Hepatocyte (in vitro differentiated cells): ENCODE data around the gene UBE2Q1. TPM values are rescaled to one million over a fixed set of nuclear protein-coding genes. Genes with fewer than 3 reads are reported as not detected.

Experiments
- DNase-seq: peaks from one replicate; pipeline ENCODE4 v3.0.0-alpha.2; 2016; ENCODE audit warnings: low spot score
- H2AFZ ChIP-seq: fragments of 200-600 bp; sonication (generic); 2 replicates; pipeline ENCODE4 v1.6.0; 2016; ENCODE audit warnings: antibody characterized with exemption, mild to moderate bottlenecking
- H3K27ac ChIP-seq: fragments of 200-600 bp; sonication (generic); 2 replicates; pipeline ENCODE4 v1.5.1; 2016; ENCODE audit warnings: mild to moderate bottlenecking
- H3K27me3 ChIP-seq: fragments of 200-600 bp; sonication (generic); 2 replicates; pipeline ENCODE4 v1.6.1; 2016
- H3K36me3 ChIP-seq: fragments of 200-600 bp; sonication (generic); replicated peaks from 2 replicates; pipeline ENCODE4 v1.5.1; 2016; ENCODE audit warnings: low read depth; ENCODE audit not compliant: insufficient read depth
- H3K4me1 ChIP-seq: fragments of 200-600 bp; sonication (generic); 2 replicates; pipeline ENCODE4 v1.5.1; 2016; ENCODE audit warnings: mild to moderate bottlenecking, moderate library complexity; ENCODE audit not compliant: insufficient read depth
- H3K4me2 ChIP-seq: fragments of 200-600 bp; sonication (generic); 2 replicates; pipeline ENCODE4 v1.6.0; 2016
- H3K4me3 ChIP-seq: fragments of 200-600 bp; sonication (generic); 2 replicates; pipeline ENCODE4 v1.5.1; 2016; ENCODE audit warnings: mild to moderate bottlenecking
- H3K79me2 ChIP-seq: fragments of 200-600 bp; sonication (generic); 2 replicates; pipeline ENCODE4 v1.6.0; 2017; ENCODE audit warnings: mild to moderate bottlenecking
- H3K9me2 ChIP-seq: fragments of 200-600 bp; sonication (generic); replicated peaks from 2 replicates; pipeline ENCODE4 v1.6.0; 2017; ENCODE audit warnings: mild to moderate bottlenecking; ENCODE audit not compliant: insufficient read depth
- H3K9me3 ChIP-seq: fragments of 200-600 bp; sonication (generic); 2 replicates; pipeline ENCODE4 v1.5.1; 2016; ENCODE audit warnings: low read depth, mild to moderate bottlenecking
- H4K20me1 ChIP-seq: fragments of 200-600 bp; sonication (generic); 2 replicates; pipeline ENCODE4 v1.6.0; 2016; ENCODE audit warnings: mild to moderate bottlenecking; ENCODE audit not compliant: insufficient read depth, poor library complexity, severe bottlenecking
- CTCF ChIP-seq: fragments of 200-600 bp; sonication (generic); IDR thresholded peaks from 2 replicates; pipeline ENCODE4 v1.5.1; 2016; ENCODE audit warnings: antibody characterized with exemption, mild to moderate bottlenecking; ENCODE audit not compliant: poor library complexity
- EZH2 ChIP-seq: fragments of 200-600 bp; sonication (generic); IDR thresholded peaks from 2 replicates; pipeline ENCODE4 v1.6.1; 2016; ENCODE audit warnings: antibody characterized with exemption, mild to moderate bottlenecking, borderline replicate concordance
- EZH2phosphoT487 ChIP-seq: fragments of 200-600 bp; sonication (generic); IDR thresholded peaks from one replicate; pipeline ENCODE4 v1.6.1; 2018; ENCODE audit warnings: antibody characterized with exemption, mild to moderate bottlenecking, low read depth, moderate library complexity; ENCODE audit not compliant: unreplicated experiment, severe bottlenecking
- WGBS: methylation state at CpG from one replicate; pipeline ENCODE4 v1.1.6; 2016; ENCODE audit warnings: low lambda C conversion rate; ENCODE audit errors: missing lambda C conversion rate; 5-methylcytosine and 5-hydroxymethylcytosine counted together
- polyA plus RNA-seq: library from polyadenylated mRNA; unstranded; fragments of >200 nt; fragmentation: Nextera tagmentation; extraction: Ambion mirVana; gene quantifications from 2 replicates; pipeline ENCODE4 v1.2.1, GENCODE V29; 2016
- total RNA-seq: library from RNA; depleted of rRNA; stranded (reverse); fragments of >200 nt; gene quantifications from 2 replicates; pipeline ENCODE4 v1.2.3, GENCODE V29; 2014

The UBE2Q1 gene
- total and polyA plus RNA-seq, 2 experiments from 2014 or later: 46.9 to 60.3 TPM

- Histone ChIP-seq H4K20me1 (no peaks in the 10 kb centered on the region), H3K9me2 (no peaks in the 10 kb centered on the region), H2AFZ (no peak overlapping the region), H3K79me2 (no peaks in the 10 kb centered on the region), H3K4me3 (no peak overlapping the region), H3K27ac (no peak overlapping the region), H3K9me3 (no peaks in the 10 kb centered on the region), H3K27me3 (peaks cover 6% of the 10 kb centered on the region), H3K4me2 (no peak overlapping the region), H3K4me1 (peaks cover 7% of the 10 kb centered on the region), H3K36me3 (no peaks in the 10 kb centered on the region)
- DNase-seq: no peak
- 97% methylated on average over 11 of the region's 11 CpGs for WGBS
- TF ChIP-seq EZH2phosphoT487 (no peak), EZH2 (no peak), CTCF (no peak)
These were observed 40.8 kb downstream of the UBE2Q1 start for GRCh38 chr1:154517661-154518060.

DNA sequence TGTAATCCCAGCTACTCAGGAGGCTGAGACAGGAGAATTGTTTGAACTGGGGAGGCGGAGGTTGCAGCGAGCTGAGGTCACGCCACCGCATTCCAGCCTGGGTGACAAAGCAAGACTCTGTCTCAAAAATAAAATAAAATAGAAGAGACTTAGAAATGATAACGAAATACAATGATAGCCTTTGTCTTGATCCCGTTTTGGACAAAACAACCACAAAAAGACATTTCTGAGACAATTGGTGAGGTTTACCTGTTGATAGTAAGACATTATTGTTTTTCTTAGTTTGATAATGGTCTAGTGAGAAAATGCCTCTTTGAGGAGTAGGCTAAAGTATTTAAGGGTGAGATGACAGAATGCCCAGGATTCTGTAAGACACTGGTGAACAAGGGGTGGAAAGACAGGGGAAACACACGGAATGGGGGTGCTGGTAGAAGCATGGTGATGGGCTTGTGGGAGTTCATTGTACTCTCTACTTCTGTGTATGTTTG is 44.4 kb downstream of the UBE2Q1 start:
- no peak overlapping the region for H3K27ac ChIP-seq
- H3K4me1 ChIP-seq: no peaks in the 10 kb centered on the region
- H4K20me1 ChIP-seq: no peaks in the 10 kb centered on the region
- H3K79me2 ChIP-seq: no peaks in the 10 kb centered on the region
- no peak overlapping the region for H2AFZ ChIP-seq
- H3K9me3 ChIP-seq: no peaks in the 10 kb centered on the region
- no peak for DNase-seq
- 87% methylated on average over 7 of the region's 7 CpGs for WGBS
- H3K36me3 ChIP-seq: no peaks in the 10 kb centered on the region
- peaks cover 12% of the 10 kb centered on the region for H3K27me3 ChIP-seq
- no peaks in the 10 kb centered on the region for H3K9me2 ChIP-seq
- TF ChIP-seq EZH2 (no peak), CTCF (no peak)
- H3K4me2 ChIP-seq: no peak overlapping the region
- H3K4me3 ChIP-seq: no peak overlapping the region

GRCh38 chr1:154512760-154513159 is 45.7 kb downstream of the UBE2Q1 start:
- Histone ChIP-seq H3K36me3 (no peaks in the 10 kb centered on the region), H3K9me2 (no peaks in the 10 kb centered on the region), H2AFZ (no peak overlapping the region), H3K4me1 (no peaks in the 10 kb centered on the region), H4K20me1 (no peaks in the 10 kb centered on the region), H3K9me3 (no peaks in the 10 kb centered on the region), H3K4me3 (no peak overlapping the region), H3K4me2 (no peak overlapping the region), H3K79me2 (no peaks in the 10 kb centered on the region), H3K27me3 (peaks cover 15% of the 10 kb centered on the region), H3K27ac (no peak overlapping the region)
- WGBS: 82% methylated on average over 3 of the region's 3 CpGs
- TF ChIP-seq EZH2: no peak
- TF ChIP-seq EZH2phosphoT487: no peak
- TF ChIP-seq CTCF: no peak
- DNase-seq: no peak

DNA sequence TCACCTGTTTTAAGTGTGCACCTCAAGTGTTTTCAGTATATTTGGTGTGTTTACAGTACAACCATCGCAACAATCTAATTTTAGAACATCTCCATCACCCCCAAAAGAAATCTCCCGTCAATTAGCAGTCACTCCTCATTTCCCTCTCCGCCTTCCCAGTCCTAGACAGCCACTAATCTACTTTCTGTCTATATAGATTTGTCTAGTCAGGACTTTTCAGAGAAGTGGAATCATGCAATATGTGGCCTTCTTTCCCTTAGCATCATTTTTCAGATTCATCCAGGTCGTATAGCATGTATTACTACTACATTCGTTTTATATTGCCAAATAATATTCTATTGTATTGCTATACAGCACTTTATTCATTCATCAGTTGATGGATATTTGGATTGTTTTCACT is 54.6 kb downstream of the UBE2Q1 start:
- DNase-seq: no peak
- no peak overlapping the region for H3K4me3 ChIP-seq
- peaks cover 65% of the 10 kb centered on the region for H3K27me3 ChIP-seq
- no peaks in the 10 kb centered on the region for H3K36me3 ChIP-seq
- 84% methylated on average over 5 of the region's 5 CpGs for WGBS
- no peaks in the 10 kb centered on the region for H3K9me3 ChIP-seq
- peaks cover 5% of the 10 kb centered on the region for H3K4me1 ChIP-seq
- no peak overlapping the region for H3K27ac ChIP-seq
- no peaks in the 10 kb centered on the region for H3K9me2 ChIP-seq
- no peaks in the 10 kb centered on the region for H3K79me2 ChIP-seq
- H4K20me1 ChIP-seq: no peaks in the 10 kb centered on the region
- H3K4me2 ChIP-seq: no peak overlapping the region
- TF ChIP-seq EZH2: no peak
- no peak for TF ChIP-seq EZH2phosphoT487
- TF ChIP-seq CTCF: no peak
- no peak overlapping the region for H2AFZ ChIP-seq
